Activated T-helper 17 cell treated with anti-CD3 and anti-CD28 coated beads, Interleukin-2, amount 50 U/mL, for 72 hours (primary cell): ENCODE measurements around the gene TNFRSF21. TPM values are rescaled to one million over a fixed set of nuclear protein-coding genes. Genes with fewer than 3 reads are reported as not detected.

ENCODE experiments used
- ATAC-seq: fragments of 150-1000 bp; cut with Tn5 transposase; replicated peaks from 2 replicates; pipeline ENCODE4 v1.10.0; 2021; ENCODE audit warnings: mild to moderate bottlenecking, moderate library complexity
- H3K27ac Mint-ChIP-seq: one replicate; pipeline ENCODE4 v1.8.0; 2022; ENCODE audit warnings: mixed read lengths
- H3K27me3 Mint-ChIP-seq: one replicate; pipeline ENCODE4 v1.8.0; 2022; ENCODE audit warnings: mixed read lengths
- H3K36me3 Mint-ChIP-seq: one replicate; pipeline ENCODE4 v1.8.0; 2022; ENCODE audit warnings: low read depth, mild to moderate bottlenecking, mixed read lengths
- H3K4me1 Mint-ChIP-seq: one replicate; pipeline ENCODE4 v1.8.0; 2022; ENCODE audit warnings: mixed read lengths
- H3K4me3 Mint-ChIP-seq: one replicate; pipeline ENCODE4 v1.8.0; 2022; ENCODE audit warnings: mild to moderate bottlenecking, mixed read lengths
- H3K9me3 Mint-ChIP-seq: one replicate; pipeline ENCODE4 v1.8.0; 2022; ENCODE audit warnings: mixed read lengths
- total RNA-seq, 2 donors: library from RNA; stranded (reverse); gene quantifications; one replicate each; pipeline ENCODE4 v1.2.3, GENCODE V29; 2022

TNFRSF21 gene
- total RNA-seq, 2 donors from 2014 or later: 0.41 to 0.74 TPM

DNA sequence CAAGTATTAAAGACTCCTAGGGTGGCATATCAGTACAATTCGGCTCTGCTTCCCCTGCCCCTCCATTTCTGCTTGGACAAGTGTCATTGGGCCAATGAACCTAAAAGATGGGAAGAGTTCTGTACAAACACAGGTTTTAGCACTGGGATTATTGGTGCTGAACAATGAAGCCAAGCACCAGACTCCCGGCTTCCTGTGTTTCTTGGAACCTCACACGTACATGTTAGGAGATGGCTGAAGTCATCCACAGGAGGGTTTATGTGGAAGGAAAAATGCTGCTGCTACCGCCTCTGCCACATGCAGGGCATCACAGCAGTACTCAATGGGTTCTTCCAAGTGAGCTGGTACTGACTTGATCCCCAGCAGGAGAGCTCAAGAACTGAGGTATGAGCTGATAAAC, 49.7 kb downstream of the TNFRSF21 start:
- H3K9me3 Mint-ChIP-seq: no peaks in the 10 kb centered on the region
- no peak overlapping the region for H3K4me3 Mint-ChIP-seq
- H3K27ac Mint-ChIP-seq: no peak overlapping the region
- H3K27me3 Mint-ChIP-seq: peaks cover 9% of the 10 kb centered on the region
- peaks cover 5% of the 10 kb centered on the region for H3K4me1 Mint-ChIP-seq
- H3K36me3 Mint-ChIP-seq: no peaks in the 10 kb centered on the region
- ATAC-seq: no peak

DNA sequence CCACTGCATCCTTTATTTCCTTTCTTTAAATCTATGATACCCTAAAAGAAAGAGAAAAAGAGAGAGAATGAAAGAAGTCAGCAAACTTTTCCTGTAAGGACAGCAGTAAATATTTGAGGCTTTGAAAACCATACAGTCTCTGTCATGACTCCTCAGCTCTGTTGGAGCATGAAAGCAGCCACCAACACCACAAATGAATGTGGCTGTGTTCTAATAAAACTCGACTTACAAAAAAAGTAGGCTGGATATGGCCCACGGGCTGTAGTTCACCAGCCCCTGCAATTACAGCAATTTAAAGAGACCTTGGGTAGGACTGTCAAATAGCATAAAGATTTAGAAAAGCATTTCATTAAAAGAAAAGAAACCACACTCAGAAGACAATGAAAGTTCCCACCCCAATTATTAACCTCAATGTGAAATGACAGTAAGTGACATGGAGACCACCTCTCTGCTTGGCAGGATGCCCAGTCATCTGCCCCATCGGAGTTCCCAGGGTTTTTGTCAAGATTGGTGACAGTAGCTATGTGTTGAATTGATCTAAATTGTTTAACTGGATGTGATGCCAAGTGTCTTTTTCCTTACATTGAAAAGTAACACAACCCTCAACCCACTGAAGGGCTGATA, 50.9 kb downstream of the TNFRSF21 start:
- Mint-ChIP-seq H3K36me3 (no peaks in the 10 kb centered on the region), H3K27ac (no peak overlapping the region), H3K27me3 (peaks cover 9% of the 10 kb centered on the region), H3K4me1 (peaks cover 5% of the 10 kb centered on the region), H3K9me3 (no peaks in the 10 kb centered on the region), H3K4me3 (no peak overlapping the region)
- ATAC-seq: no peak

DNA sequence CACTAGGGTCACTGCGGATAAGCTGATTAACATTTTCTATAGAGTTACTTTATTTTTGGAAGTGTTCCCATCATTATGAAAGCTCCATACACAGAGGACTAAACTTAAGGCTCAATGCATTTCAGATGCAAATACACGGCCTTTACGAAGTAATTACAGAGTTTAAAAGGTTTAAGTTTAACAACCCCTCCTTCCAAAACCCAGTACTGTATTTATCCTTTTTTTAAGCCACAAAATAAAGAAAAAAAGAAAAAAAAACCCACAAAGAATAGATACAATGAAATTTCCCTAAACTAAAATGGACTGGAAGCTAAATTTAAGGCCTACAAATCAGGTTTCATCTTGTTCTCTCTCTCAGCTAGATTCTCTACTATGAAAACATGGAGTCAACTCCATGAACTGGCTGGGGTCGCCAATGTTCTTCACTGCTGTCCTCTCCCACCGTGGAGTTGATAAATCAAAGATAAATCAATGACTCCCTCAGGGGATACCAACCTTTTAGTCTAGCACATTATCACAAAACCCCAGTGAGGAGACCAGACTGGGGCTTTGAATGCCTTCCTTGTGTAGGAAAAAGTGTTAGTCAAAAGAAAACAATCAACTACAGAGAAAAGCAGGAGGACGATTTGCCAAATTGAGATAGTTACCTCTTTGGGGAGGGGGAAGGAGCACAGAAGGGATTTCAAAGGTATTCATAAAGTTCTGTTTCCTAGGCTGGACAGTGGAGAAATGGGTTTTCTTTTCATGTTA, 52.5 kb downstream of the TNFRSF21 start:
- Mint-ChIP-seq H3K27me3 (peaks cover 6% of the 10 kb centered on the region), H3K27ac (no peak overlapping the region), H3K36me3 (no peaks in the 10 kb centered on the region), H3K4me1 (no peaks in the 10 kb centered on the region), H3K9me3 (no peaks in the 10 kb centered on the region), H3K4me3 (no peak overlapping the region)
- ATAC-seq: no peak

DNA sequence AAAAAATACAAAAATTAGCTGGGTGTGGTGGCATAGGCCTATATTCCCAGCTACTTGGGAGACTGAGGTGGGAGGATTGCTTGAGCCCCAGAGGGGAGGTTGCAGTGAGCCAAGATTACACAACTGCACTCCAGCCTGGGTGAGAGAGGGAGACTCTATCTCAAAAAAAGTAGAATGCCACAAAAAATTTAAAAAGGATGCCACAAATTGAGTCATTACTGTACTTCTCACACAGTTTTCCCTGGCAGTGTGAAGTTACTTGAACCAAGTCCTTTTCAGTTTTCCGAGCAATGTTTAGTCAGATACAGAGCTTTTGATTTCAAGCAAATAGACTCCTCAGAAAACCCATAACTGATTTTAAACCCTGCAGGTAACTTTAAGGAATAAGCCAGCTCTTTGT, 53.3 kb downstream of the TNFRSF21 start:
- H3K4me3 Mint-ChIP-seq: no peak overlapping the region
- H3K36me3 Mint-ChIP-seq: no peaks in the 10 kb centered on the region
- H3K27me3 Mint-ChIP-seq: peaks cover 6% of the 10 kb centered on the region
- no peaks in the 10 kb centered on the region for H3K4me1 Mint-ChIP-seq
- ATAC-seq: no peak
- H3K9me3 Mint-ChIP-seq: no peaks in the 10 kb centered on the region
- H3K27ac Mint-ChIP-seq: no peak overlapping the region

DNA sequence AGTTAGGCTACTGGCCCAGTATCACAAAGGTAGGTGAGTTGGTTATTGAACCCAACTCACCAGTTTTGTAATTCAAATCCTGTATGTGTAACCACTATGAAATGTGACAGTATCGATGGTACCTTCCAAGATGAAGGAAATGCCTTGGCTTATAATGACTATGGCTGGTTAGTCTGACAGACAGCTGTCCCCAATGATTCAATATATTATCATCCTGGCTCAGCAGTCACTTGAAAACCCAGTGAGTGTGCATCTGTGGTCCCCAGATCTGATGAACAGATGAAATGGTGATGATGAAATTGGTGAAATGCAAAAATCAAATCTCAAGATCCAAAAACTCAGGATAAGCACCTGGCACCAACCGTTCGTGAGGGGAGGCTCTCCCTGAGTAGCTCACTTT, 54.8 kb downstream of the TNFRSF21 start:
- Mint-ChIP-seq H3K4me3 (no peak overlapping the region), H3K9me3 (no peaks in the 10 kb centered on the region), H3K36me3 (no peaks in the 10 kb centered on the region), H3K27ac (no peak overlapping the region), H3K27me3 (peaks cover 5% of the 10 kb centered on the region), H3K4me1 (no peaks in the 10 kb centered on the region)
- no peak for ATAC-seq

DNA sequence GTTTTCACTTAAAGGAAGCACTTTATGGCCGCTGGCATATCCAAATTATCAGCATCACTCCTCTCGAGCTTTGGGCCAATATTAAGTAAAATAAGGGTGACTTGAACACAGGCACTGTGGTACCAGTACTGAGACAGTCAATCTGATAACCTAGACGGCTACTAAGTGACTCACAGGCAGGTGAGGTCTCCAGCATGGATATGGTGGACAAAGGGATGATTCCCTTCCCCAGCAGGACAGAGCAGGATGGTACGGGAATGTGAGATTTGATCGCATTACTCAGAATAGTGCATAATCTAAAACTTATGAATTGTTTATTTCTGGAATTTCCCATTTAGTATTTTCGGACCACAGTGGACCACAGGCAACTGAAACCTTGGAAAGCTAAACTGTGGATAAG, 55.7 kb downstream of the TNFRSF21 start:
- no peak for ATAC-seq
- no peak overlapping the region for H3K4me3 Mint-ChIP-seq
- peaks cover 3% of the 10 kb centered on the region for H3K27me3 Mint-ChIP-seq
- no peak overlapping the region for H3K27ac Mint-ChIP-seq
- H3K36me3 Mint-ChIP-seq: no peaks in the 10 kb centered on the region
- H3K4me1 Mint-ChIP-seq: no peaks in the 10 kb centered on the region
- H3K9me3 Mint-ChIP-seq: no peaks in the 10 kb centered on the region

DNA sequence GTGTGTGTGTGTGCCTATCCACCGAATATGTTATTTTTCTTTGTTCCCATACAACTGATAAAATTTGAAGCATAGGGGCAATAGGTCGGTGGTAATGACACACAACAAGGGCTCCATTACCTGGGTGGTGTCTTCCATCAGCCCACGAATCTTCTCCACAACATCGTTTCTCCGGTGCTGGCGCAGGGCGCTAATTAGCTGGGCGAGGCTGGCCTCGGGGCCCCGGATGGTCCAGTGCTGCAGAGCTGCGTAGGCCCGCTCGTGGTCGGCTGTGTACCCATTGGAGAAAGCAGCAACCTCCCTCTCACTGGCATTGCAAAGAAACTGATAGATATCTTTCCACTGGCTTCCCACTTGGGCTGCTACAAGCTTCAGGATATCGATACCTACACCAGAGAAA, 56.6 kb downstream of the TNFRSF21 start:
- no peak for ATAC-seq

DNA sequence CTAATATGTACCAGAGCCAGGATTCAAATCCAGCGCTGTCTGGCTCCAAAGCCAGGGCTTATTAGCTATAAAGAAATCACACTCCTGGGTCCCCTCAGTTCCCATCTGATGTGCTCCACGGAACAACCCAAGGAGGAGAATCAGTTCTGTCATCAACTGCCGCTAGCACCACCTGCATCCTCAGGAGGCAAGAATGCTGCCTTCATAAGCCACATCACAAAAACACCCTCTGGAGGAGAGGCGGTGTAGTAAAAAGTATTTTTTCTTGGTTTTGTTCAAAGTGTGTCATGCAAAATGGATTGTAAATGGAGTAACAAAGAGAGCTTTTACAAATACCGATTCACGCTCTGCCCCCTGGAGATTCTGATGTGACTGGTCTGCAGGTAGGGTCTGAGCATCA, 57.1 kb downstream of the TNFRSF21 start:
- H3K27me3 Mint-ChIP-seq: peaks cover 3% of the 10 kb centered on the region
- no peak overlapping the region for H3K27ac Mint-ChIP-seq
- ATAC-seq: no peak

More for the DNA sequence above, 56.6 kb downstream of the TNFRSF21 start:
- Mint-ChIP-seq H3K27ac (no peak overlapping the region), H3K4me3 (no peak overlapping the region), H3K9me3 (no peaks in the 10 kb centered on the region), H3K27me3 (peaks cover 3% of the 10 kb centered on the region), H3K4me1 (no peaks in the 10 kb centered on the region), H3K36me3 (no peaks in the 10 kb centered on the region)

DNA sequence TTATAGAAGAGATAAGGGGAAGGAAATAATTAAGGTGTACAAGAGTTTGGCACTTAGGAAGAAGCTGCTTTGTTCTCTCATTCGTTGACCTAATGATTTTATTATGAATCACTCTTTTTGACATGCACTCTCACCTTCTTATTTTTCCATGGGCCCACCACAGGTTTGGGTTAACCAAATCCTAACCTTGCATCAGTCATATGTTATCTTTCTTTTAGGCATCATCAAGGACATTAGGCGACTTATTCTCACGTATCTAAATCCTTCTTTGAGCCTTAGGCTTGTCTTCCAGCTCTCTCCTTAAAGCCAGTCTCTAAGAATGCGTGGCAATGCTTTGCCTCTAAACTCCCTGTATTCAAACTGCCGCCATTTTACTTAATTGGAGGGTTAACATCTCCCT, 58.3 kb downstream of the TNFRSF21 start:
- Mint-ChIP-seq H3K27me3 (peaks cover 3% of the 10 kb centered on the region), H3K36me3 (no peaks in the 10 kb centered on the region), H3K4me1 (peaks cover 6% of the 10 kb centered on the region), H3K27ac (no peak overlapping the region), H3K9me3 (no peaks in the 10 kb centered on the region), H3K4me3 (no peak overlapping the region)
- no peak for ATAC-seq

More for the DNA sequence above, 57.1 kb downstream of the TNFRSF21 start:
- Mint-ChIP-seq H3K36me3 (no peaks in the 10 kb centered on the region), H3K9me3 (no peaks in the 10 kb centered on the region), H3K4me3 (no peak overlapping the region), H3K4me1 (no peaks in the 10 kb centered on the region)

DNA sequence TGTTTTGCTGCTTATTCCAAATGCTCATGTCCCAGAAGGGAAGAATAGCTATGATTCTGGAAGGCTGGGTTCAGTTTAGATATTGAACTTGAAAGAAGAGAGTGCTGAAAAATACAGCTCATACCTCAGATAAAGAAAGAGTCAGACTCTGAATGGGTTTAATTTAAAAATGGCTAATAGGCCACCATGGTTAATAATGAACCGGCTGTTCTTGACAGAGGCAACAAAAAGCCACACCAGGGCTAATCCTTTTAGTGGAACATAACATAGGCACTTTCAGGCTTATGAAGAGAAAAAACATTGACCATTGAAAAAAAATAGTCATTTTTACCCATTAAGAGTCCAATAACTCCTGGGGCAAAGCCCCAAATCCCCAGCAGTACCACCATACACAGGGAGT, 59.4 kb downstream of the TNFRSF21 start:
- H3K27me3 Mint-ChIP-seq: peaks cover 3% of the 10 kb centered on the region
- H3K36me3 Mint-ChIP-seq: no peaks in the 10 kb centered on the region
- H3K4me3 Mint-ChIP-seq: no peak overlapping the region
- no peaks in the 10 kb centered on the region for H3K9me3 Mint-ChIP-seq
- no peak overlapping the region for H3K27ac Mint-ChIP-seq
- no peak for ATAC-seq
- H3K4me1 Mint-ChIP-seq: peaks cover 6% of the 10 kb centered on the region

DNA sequence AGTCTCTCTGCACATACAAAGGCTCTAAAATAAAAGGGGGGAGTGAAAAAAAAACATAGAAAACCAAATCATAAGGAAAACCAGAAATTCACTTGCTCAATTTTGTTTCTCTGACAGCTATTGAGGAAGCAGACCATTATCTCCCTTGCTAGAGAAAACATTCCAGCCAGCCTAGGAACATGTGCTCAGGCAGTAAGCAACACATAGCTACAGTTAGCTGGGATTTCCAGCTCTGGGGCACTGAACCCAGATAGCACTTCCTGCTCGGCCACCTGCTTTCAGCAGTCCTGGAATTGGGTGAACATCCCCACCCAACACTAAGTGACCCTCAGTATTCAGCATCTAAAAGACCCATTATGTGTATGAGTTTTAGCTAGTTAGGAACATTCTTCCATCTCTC, 61.3 kb downstream of the TNFRSF21 start:
- Mint-ChIP-seq H3K9me3 (no peaks in the 10 kb centered on the region), H3K4me1 (peaks cover 6% of the 10 kb centered on the region), H3K27ac (no peak overlapping the region), H3K27me3 (peaks cover 3% of the 10 kb centered on the region), H3K36me3 (no peaks in the 10 kb centered on the region), H3K4me3 (no peak overlapping the region)
- ATAC-seq: no peak

DNA sequence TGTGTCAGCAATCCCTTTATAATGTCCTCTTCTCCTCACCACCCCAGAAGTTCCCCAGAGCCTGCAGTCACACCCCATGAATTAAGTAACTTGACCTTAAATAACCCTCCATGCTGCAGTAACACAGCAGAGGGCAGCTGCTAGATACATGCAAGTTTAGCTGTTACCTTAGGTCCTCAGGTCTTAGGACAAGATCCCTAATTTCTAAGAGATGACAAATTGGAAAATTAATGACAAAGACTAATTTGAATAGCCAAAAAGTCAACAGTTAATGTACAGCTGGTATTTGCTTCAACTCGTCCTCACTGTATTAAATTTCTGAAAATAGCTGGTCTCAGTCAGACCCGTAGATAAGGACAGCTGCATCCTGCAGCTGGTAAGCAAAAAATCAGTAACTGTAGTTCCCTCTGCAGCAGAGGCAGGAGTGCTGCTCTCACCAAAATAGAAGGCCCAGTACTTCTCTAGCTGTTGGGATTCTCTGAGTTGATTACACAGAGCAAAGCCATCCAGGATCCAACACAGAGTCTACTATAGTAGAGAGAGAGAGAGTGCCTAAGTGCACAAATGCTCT, 62.4 kb downstream of the TNFRSF21 start:
- H3K4me1 Mint-ChIP-seq: peaks cover 6% of the 10 kb centered on the region
- H3K9me3 Mint-ChIP-seq: no peaks in the 10 kb centered on the region
- H3K27ac Mint-ChIP-seq: no peak overlapping the region
- H3K36me3 Mint-ChIP-seq: no peaks in the 10 kb centered on the region
- H3K4me3 Mint-ChIP-seq: no peak overlapping the region
- H3K27me3 Mint-ChIP-seq: peaks cover 3% of the 10 kb centered on the region
- ATAC-seq: no peak

DNA sequence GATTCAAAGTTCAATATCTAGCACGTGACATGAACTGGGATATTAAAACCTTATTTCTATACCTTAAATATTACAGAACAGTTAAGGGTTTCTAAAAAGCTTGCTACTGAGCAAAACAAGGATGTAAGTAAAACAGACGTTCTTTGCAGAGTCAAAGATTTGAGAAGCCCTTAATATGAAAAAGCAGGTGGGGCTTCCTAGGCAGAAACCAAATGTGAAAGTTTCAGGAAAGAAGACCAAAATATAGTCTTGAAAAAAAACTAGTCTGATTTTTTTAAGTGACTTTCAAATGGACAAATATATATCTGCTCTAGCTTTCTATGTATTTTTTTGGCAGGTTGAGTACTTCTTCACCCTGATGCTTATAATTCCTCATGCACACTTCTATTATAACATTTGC, 63.2 kb downstream of the TNFRSF21 start:
- Mint-ChIP-seq H3K36me3 (no peaks in the 10 kb centered on the region), H3K9me3 (no peaks in the 10 kb centered on the region), H3K4me3 (no peak overlapping the region), H3K27ac (no peak overlapping the region), H3K4me1 (peaks cover 6% of the 10 kb centered on the region), H3K27me3 (peaks cover 3% of the 10 kb centered on the region)
- ATAC-seq: no peak

DNA sequence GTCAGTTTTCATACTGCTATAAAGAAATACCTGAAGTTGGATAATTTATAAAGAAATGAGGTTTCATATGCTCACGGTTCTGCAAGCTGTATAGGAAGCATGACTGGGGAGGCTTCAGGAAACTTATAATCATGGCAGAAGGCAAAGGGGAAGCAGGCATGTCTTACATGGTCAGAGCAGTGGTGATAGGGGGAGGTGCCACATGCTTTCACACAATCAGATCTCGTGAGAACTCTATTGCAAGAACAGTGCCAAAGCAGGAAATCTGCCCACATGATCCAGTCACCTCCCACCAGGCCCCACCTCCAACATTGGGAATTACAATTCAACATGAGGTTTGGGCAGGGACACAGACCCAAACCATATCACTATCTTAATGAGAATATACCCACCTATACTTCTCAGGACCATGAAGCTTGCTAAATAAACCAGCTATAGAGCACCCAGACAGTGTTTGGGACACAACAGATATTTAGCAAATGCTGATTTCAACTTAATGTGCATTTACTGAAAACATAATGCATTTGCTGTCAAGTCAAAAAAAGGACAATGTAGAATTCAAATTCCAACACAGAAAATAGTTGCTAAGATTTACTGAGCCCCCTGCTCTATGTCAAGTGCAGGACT, 63.8 kb downstream of the TNFRSF21 start:
- Mint-ChIP-seq H3K27ac (no peak overlapping the region), H3K9me3 (no peaks in the 10 kb centered on the region), H3K4me3 (no peak overlapping the region), H3K4me1 (peaks cover 6% of the 10 kb centered on the region), H3K36me3 (no peaks in the 10 kb centered on the region), H3K27me3 (peaks cover 3% of the 10 kb centered on the region)
- ATAC-seq: no peak
